Breast epithelium (tissue), 4 donors: ENCODE data around the gene SUPT7L. TPM values are rescaled to one million over a fixed set of nuclear protein-coding genes. Genes with fewer than 3 reads are reported as not detected.

Experiments
- DNase-seq, 2 donors: peaks; one replicate each; pipeline ENCODE4 v3.0.0-alpha.2; 2019; ENCODE audit warnings: low spot score in 2 of 2
- H3K27ac ChIP-seq, 2 donors: fragments of 200-600 bp; sonication (generic) in 1 of 2; one replicate each; pipeline ENCODE4 v1.5.1; 2016 to 2019; ENCODE audit warnings: mild to moderate bottlenecking in 1 of 2
- H3K27me3 ChIP-seq, 2 donors: fragments of 200-600 bp; sonication (generic) in 1 of 2; one replicate each; pipeline versions ENCODE4 v1.5.1 to v1.6.0; 2017 to 2019; ENCODE audit warnings: control low read depth in 1 of 2, mild to moderate bottlenecking in 1 of 2
- H3K36me3 ChIP-seq: fragments of 200-600 bp; one replicate; pipeline ENCODE4 v1.5.1; 2019
- H3K4me1 ChIP-seq, 2 donors: fragments of 200-600 bp; sonication (generic); one replicate each; pipeline ENCODE4 v1.5.1; 2016 to 2019; ENCODE audit warnings: control low read depth in 1 of 2
- H3K4me3 ChIP-seq, 3 donors: fragments of 200-600 bp; sonication (generic); 1 replicate in 2 of 3; 2 replicates in 1 of 3; pipeline ENCODE4 v1.5.1; 2016 to 2019; ENCODE audit warnings: mild to moderate bottlenecking in 3 of 3, moderate library complexity in 2 of 3
- H3K9me3 ChIP-seq, 2 donors: fragments of 200-600 bp; sonication (generic) in 1 of 2; one replicate each; pipeline ENCODE4 v1.5.1; 2016 to 2019; ENCODE audit warnings: control low read depth in 1 of 2
- CTCF ChIP-seq, 3 donors: fragments of 450-650 bp; IDR thresholded peaks; one replicate each; pipeline ENCODE4 v1.5.1; 2016 to 2017; ENCODE audit warnings: antibody characterized with exemption in 3 of 3, mild to moderate bottlenecking in 3 of 3, moderate library complexity in 3 of 3
- POLR2A ChIP-seq: fragments of 450-650 bp; IDR thresholded peaks from one replicate; pipeline ENCODE4 v1.6.1; 2016; ENCODE audit warnings: antibody characterized with exemption, mild to moderate bottlenecking, moderate library complexity
- POLR2AphosphoS5 ChIP-seq, 3 donors: sonication (generic); formaldehyde crosslinking; IDR thresholded peaks; one replicate each; pipeline ENCODE4 v1.6.1; 2017; ENCODE audit warnings: antibody characterized with exemption in 3 of 3
- intact Hi-C: fragments of 100-400 bp; cut with DNase I; formaldehyde crosslinking; loops from one replicate; pipeline ENCODE4 v1.15.1; 2023; ENCODE audit warnings: low total_unique reads
- total RNA-seq, 3 donors: library from RNA; depleted of rRNA; stranded (reverse); fragments of >200 nt; gene quantifications; one replicate each; pipeline ENCODE4 v1.1.0, GENCODE V29; 2016

SUPT7L gene
- total RNA-seq, 3 donors from 2014 or later: 21.4 to 34.2 (median 25.9) TPM

GRCh38 chr2:27664154-27664574 lies 750 bp upstream of the SUPT7L start:
- no peaks in the 10 kb centered on the region for H3K27me3 ChIP-seq
- no peak for TF ChIP-seq POLR2A
- no peak for TF ChIP-seq POLR2AphosphoS5 (IDR thresholded peaks at IDR 0.05)
- no peak for TF ChIP-seq CTCF (IDR thresholded peaks at IDR 0.05)
- H3K27ac ChIP-seq: peak overlapping the region; percentile 86 to 96
- DNase-seq: no peak
- H3K36me3 ChIP-seq: no peaks in the 10 kb centered on the region
- H3K4me3 ChIP-seq: peak overlapping the region; percentile 76 to 95 (median 77)
- intact Hi-C loops: no loop called here
- H3K4me1 ChIP-seq: peaks cover 0 to 5% of the 10 kb centered on the region in 2 donors
- H3K9me3 ChIP-seq: no peaks in the 10 kb centered on the region

- Histone ChIP-seq H3K4me3 (no peak overlapping the region), H3K27ac (no peak overlapping the region), H3K27me3 (no peaks in the 10 kb centered on the region), H3K9me3 (no peaks in the 10 kb centered on the region), H3K36me3 (peaks cover 6% of the 10 kb centered on the region), H3K4me1 (peaks cover 0 to 5% of the 10 kb centered on the region in 2 donors)
- intact Hi-C loops: no loop called here
- TF ChIP-seq POLR2AphosphoS5 (IDR thresholded peaks at IDR 0.05): no peak
- no peak for TF ChIP-seq CTCF (IDR thresholded peaks at IDR 0.05)
- no peak for TF ChIP-seq POLR2A
- DNase-seq: no peak
Observed at GRCh38 chr2:27661371-27661770, 2.0 kb downstream of the SUPT7L start.

GRCh38 chr2:27655155-27655951 lies 8.1 kb downstream of the SUPT7L start:
- Histone ChIP-seq H3K27ac (no peak overlapping the region), H3K4me3 (no peak overlapping the region), H3K36me3 (peaks cover 6% of the 10 kb centered on the region), H3K4me1 (no peaks in the 10 kb centered on the region), H3K27me3 (no peaks in the 10 kb centered on the region), H3K9me3 (no peaks in the 10 kb centered on the region)
- intact Hi-C loops: no loop called here
- no peak for DNase-seq
- no peak for TF ChIP-seq CTCF (IDR thresholded peaks at IDR 0.05)
- no peak for TF ChIP-seq POLR2AphosphoS5 (IDR thresholded peaks at IDR 0.05)
- no peak for TF ChIP-seq POLR2A

- Histone ChIP-seq H3K9me3 (no peaks in the 10 kb centered on the region), H3K27ac (no peak overlapping the region), H3K4me3 (no peak overlapping the region), H3K27me3 (no peaks in the 10 kb centered on the region), H3K36me3 (peaks cover 6% of the 10 kb centered on the region), H3K4me1 (no peaks in the 10 kb centered on the region)
- DNase-seq: no peak
- intact Hi-C loops: no loop called here
- no peak for TF ChIP-seq POLR2AphosphoS5 (IDR thresholded peaks at IDR 0.05)
- no peak for TF ChIP-seq POLR2A
- no peak for TF ChIP-seq CTCF (IDR thresholded peaks at IDR 0.05)
Observed at GRCh38 chr2:27653397-27653796, 10.0 kb downstream of the SUPT7L start.

GRCh38 chr2:27652790-27653189 lies 10.6 kb downstream of the SUPT7L start:
- Histone ChIP-seq H3K4me1 (no peaks in the 10 kb centered on the region), H3K36me3 (peaks cover 6% of the 10 kb centered on the region), H3K27ac (no peak overlapping the region), H3K4me3 (no peak overlapping the region), H3K9me3 (no peaks in the 10 kb centered on the region), H3K27me3 (no peaks in the 10 kb centered on the region)
- no peak for TF ChIP-seq POLR2A
- no peak for TF ChIP-seq CTCF (IDR thresholded peaks at IDR 0.05)
- no peak for TF ChIP-seq POLR2AphosphoS5 (IDR thresholded peaks at IDR 0.05)
- no peak for DNase-seq
- intact Hi-C loops: no loop called here
